GM23338 (cell line): Measurements from ENCODE around the gene RAPGEF4.

Experiments used
- EZH2 ChIP-seq: fragments of 200-600 bp; sonication (generic); IDR thresholded peaks from one replicate; pipeline ENCODE4 v1.8.0; 2017; ENCODE audit warnings: antibody characterized with exemption, mild to moderate bottlenecking, low read depth; ENCODE audit not compliant: unreplicated experiment
- JUNB ChIP-seq: IDR thresholded peaks from one replicate; pipeline ENCODE4 v1.6.1; 2016; ENCODE audit warnings: antibody characterized with exemption; ENCODE audit not compliant: unreplicated experiment

DNA sequence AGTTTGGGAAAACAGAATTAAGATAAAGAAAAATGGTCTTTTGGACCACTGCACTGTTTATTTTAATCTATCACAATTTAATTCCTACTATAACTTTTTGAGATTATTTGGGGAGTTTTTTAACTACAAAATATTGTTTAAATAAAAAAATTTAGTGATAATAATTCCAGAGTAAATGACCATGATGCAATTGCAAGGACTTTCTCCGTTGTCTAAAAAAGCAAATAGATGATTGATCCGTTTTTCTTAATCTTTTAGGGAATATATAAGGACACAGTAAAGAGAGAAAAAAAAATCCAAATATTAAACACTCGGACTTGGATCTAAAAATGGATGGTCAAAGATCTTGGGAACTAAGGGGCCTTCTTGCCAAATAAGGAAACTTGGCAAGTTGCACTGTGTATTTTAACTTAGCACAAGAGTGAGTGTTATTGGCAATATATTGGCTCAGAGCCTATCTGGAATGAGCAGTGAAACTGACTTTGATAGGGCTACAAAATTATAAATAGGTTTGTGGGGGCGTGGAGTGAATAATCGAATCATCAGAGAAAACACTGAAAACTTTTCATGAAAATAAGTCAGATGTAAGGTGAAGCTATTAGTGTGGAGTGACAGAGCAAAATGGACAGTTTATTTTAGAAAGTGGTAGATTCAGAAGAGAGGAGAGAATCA is 342.0 kb downstream of the RAPGEF4 start:
- TF ChIP-seq EZH2 (no peak), JUNB (no peak)
